Subcutaneous adipose tissue (tissue), 4 donors: ENCODE results near the gene ALG2. TPM values are rescaled to one million over a fixed set of nuclear protein-coding genes. Genes with fewer than 3 reads are reported as not detected.

ENCODE experiments used
- total RNA-seq, 4 donors: library from RNA; depleted of rRNA; stranded (reverse); fragments of >200 nt; gene quantifications; one replicate each; pipeline ENCODE4 v1.1.0, GENCODE V29; 2016
- TF ChIP-seq, protein P1 (sequence below): fragments of 450-650 bp; IDR thresholded peaks from one replicate; pipeline ENCODE4 v1.5.1; 2016; ENCODE audit warnings: low read depth, mild to moderate bottlenecking, control low read depth, antibody characterized with exemption, moderate library complexity

The ALG2 gene
- total RNA-seq, 4 donors from 2014 or later = 17.0 to 39.1 (median 22.4) TPM

DNA sequence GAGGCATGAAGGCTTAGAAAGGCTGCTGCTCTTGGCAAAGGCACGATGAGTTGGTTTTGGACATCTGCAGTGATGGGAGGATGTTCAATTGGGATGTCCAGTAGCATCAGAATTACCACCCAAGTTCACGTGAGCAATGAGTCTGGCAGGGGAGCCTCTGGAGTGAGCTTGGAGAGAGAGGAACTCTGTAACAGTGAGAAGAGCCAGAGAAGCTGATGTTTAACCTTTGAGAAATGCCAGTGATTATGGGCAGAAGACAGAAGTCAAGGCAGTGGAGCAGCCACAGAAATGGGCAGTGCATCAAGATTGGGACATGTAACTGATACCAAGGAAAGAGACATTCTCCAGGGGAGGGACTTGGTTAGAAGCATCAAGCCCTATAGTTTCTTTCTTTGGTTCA is 40.2 kb upstream of the ALG2 start:
- TF ChIP-seq, protein P1, sequence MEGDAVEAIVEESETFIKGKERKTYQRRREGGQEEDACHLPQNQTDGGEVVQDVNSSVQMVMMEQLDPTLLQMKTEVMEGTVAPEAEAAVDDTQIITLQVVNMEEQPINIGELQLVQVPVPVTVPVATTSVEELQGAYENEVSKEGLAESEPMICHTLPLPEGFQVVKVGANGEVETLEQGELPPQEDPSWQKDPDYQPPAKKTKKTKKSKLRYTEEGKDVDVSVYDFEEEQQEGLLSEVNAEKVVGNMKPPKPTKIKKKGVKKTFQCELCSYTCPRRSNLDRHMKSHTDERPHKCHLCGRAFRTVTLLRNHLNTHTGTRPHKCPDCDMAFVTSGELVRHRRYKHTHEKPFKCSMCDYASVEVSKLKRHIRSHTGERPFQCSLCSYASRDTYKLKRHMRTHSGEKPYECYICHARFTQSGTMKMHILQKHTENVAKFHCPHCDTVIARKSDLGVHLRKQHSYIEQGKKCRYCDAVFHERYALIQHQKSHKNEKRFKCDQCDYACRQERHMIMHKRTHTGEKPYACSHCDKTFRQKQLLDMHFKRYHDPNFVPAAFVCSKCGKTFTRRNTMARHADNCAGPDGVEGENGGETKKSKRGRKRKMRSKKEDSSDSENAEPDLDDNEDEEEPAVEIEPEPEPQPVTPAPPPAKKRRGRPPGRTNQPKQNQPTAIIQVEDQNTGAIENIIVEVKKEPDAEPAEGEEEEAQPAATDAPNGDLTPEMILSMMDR = no peak

DNA sequence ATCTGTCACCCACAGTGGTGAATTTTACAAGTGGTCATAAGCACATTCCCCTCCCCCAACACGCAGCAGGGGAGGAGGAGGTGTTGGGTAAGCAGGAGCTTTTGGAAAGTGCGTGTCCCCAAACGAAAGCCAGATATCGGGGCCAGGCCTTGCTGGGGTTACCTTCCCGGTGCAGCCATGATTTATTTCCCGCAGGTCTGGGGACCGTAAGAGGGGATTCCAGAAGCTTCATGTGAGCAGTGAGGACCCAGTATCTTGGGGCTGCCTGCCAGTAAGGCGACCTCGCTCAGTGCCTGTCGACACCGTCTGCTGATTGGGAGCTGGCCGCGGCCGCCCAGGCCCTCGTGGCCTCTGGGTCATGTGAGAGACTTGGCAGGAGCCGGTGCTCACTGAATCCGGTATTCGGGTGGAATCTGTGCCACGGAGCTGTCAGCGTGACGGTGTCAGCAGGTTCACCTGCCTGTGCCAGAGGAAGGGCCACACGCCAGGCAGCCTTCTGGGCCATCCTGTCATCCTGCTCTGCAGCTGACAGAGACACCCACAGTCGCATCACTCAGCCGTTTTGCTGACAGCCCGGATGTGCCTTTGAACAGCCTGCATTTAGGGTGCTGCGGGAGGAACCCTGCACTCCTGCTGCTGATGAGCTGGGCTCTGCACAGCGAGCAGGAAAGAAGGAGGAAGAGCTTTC is 37.6 kb upstream of the ALG2 start:
- TF ChIP-seq, protein P1 = no peak

DNA sequence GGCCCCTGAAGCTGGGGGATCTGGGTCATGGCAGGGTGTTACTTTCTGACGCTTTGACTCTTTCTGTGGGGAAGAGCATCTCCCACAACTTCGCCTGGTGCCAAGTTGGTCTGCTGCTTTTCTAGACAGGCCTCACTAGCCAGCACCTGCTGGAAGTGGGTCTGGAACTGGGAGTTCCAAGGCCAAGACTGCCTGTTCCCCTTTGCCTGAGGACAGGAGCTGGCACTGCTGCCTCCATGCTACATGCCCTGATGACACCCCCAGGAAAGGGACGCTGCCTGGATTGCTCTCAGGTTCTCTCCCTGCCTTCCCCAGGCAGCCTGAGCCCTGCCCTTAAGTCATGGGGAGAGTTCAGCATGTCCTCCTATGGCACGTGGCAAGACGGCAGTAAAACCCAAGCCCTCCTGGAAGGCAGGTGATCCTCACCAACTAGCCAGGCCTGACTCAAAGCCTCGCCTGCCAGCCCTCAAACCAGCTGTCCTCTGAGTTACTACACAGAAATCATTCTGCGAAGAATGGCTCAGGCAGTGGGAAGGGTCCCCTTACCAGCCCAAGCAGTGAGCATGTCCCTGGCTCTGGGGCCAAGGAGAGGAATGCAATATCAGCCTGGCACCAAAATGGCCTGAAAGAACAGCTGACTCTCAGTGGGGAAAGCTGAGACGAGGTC is 36.1 kb upstream of the ALG2 start:
- TF ChIP-seq, protein P1 = no peak

DNA sequence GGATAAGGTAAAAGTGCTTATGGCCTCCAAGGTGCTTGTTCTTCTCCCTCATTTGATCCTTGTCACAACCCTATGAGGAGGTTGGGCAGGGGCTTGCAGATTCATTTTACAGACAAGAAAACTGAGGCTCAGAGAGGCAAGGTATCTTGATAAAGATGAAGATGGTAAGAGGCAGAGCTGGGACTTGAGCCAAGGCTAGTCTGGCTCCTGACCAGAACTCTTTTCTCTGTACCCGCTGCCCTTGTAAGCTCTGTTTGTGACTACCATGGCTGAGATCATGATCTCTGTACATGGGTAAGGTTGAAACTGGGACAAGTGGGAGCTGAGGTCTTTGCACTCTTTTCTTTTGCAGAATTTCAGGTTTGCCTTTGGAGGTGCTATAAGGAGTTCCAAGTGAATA is 33.9 kb upstream of the ALG2 start:
- TF ChIP-seq, protein P1 = no peak

DNA sequence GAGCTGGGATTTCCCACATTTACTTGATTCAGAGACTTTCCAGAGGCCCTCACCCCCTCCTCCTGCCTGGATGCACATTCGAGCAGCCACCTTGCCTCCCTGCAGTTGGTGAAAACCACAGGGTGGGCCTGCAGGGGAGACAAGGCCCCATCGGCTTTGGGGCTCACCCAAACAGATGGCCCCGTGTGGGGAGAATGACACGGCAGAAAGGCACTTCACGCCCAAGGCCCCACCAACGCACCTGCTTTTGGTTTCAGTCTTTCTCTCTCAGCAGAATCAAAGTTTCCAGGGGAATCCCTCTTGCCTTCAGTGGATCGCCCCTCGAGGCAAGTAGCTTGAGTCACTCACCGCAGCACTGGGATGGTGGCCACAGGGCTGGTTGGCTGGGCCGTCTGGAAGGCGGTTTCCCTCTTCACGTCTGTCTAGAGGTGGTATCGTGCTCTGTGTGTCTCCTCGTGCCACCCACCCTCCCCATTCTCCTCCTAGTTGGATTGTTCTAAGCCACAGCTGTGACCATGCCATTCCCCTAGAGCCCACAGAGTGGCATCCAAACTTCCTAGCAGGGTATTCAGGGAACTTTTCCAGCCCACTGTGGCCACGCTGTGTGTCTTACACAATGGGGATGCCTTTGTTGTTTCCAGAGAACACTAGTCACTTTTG is 32.2 kb upstream of the ALG2 start:
- TF ChIP-seq, protein P1 = no peak

DNA sequence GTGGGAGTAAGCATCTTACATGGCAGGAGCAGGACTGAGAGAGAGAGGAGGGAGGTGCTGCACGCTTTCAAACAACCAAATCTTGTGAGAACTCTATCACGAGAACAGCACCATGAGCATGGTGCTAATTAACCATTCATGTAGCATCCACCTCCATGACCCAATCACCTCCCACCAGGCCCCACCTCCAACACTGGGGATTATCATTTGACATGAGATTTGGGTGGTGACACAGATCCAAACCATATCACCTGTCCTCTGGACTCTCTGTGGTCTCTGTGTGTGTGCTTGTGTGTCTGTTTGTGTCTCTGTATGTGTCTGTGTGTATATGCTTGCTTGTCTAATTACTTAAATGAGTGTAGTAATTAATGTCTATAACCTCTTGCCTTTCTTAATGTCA is 31.4 kb upstream of the ALG2 start:
- TF ChIP-seq, protein P1 = no peak

DNA sequence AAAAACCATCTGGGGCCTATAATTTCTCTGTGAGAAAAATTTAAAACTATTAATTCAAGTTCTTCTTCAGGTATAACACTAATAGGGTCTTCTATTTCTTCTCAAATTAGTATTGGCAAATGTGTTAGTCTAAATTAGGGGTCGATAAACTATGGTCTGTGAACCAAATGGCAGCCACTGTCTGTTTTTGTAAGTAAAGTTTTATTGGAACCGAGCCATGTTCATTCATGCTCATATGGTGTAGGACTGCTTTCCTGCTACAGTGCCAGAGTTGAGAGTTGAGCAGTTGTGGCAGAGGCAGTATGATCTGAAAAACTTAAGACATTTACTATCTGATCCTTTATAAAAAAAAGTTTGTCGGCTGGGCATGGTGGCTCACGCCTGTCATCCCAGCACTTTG is 29.4 kb upstream of the ALG2 start:
- TF ChIP-seq, protein P1 = no peak
